Upper lobe of right lung (tissue), 1 donor: ENCODE results near the gene NEDD4. TPM values are rescaled to one million over a fixed set of nuclear protein-coding genes. Genes with fewer than 3 reads are reported as not detected.
A peak's percentile ranks its signal among the peaks of the same experiment; 100 is the strongest.

Experiments used
- ATAC-seq: fragments of 200-7000 bp; cut with Tn5 transposase; one replicate; pipeline ENCODE4 v1.9.1; 2020; ENCODE audit warnings: mild to moderate bottlenecking, moderate library complexity
- DNase-seq: peaks from one replicate; pipeline ENCODE4 v3.0.0-alpha.2; 2020
- H3K27ac ChIP-seq: fragments of 200-600 bp; one replicate; pipeline ENCODE4 v1.8.0; 2022
- H3K27me3 ChIP-seq: fragments of 200-600 bp; one replicate; pipeline ENCODE4 v1.8.0; 2022; ENCODE audit warnings: mild to moderate bottlenecking
- H3K36me3 ChIP-seq: fragments of 200-600 bp; one replicate; pipeline ENCODE4 v1.8.0; 2022
- H3K4me1 ChIP-seq: fragments of 200-600 bp; one replicate; pipeline ENCODE4 v1.8.0; 2022
- H3K4me3 ChIP-seq: fragments of 200-600 bp; one replicate; pipeline ENCODE4 v1.8.0; 2022; ENCODE audit warnings: mild to moderate bottlenecking
- H3K9me3 ChIP-seq: fragments of 200-600 bp; one replicate; pipeline ENCODE4 v1.8.0; 2022
- intact Hi-C: fragments of 100-400 bp; cut with DNase I; formaldehyde crosslinking; loops from one replicate; pipeline ENCODE4 v1.11.0; 2022
- long read RNA-seq: library from polyadenylated mRNA; unstranded; transcript quantifications from one replicate; pipeline ENCODE4 v2.0.0, GENCODE V29; 2021
- total RNA-seq: library from RNA; stranded (reverse); fragmentation: NEBNext Ultra II Directional; extraction: Animal tissue kit (Norgen Biotek cat#: 25700); gene quantifications from one replicate; pipeline ENCODE4 v1.2.1, GENCODE V29; 2021
- TF ChIP-seq, protein P1 (sequence below): fragments of 200-600 bp; IDR thresholded peaks from one replicate; pipeline ENCODE4 v1.8.0; 2022; ENCODE audit warnings: antibody characterized with exemption
- donor health status: DM: no; HTN: yes; CAD: no; lungs with severe emphysema.

NEDD4 gene
- 18.4 TPM for total RNA-seq
- long read RNA-seq, full-length matches to known transcripts = 22 of 40 reads
- long read RNA-seq, partial matches to known transcripts = 7 of 40 reads
- long read RNA-seq, other reads (novel, unspliced or antisense) = 11 of 40 reads

DNA sequence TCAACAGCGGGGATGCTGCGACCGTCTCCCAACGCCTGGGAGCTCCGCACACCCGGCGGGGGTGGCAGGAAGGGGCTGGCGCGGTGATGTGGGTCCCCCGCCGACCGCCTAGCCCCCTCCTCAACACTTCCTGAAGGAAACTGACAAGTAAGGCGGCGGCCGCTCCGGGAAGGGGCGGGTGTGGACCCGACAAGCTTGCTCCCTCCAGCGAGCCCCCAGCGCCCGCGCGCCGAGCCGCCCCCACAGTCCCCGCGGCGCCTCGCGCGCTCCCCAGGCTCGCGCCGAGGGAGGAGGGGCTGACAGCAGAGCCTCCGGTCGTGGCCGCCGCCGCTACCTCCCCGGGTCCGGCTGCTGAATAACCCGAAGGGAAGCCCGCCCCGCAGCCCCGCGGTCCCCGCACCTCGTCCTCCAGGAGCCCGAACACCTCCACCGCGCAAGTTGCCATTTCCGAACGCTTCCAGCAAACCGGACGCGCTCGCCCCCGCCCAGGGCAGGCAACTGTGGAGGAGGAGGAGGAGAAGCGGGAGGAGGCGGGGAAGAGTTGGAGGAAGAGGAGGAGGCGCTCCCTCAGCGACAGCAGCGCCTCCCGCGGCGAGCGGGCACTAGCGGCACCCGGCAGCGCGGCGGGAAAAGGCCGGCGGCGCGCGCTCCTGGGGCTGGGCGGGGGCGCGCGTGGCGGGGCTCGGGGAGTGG lies at the start of gene NEDD4:
TSS of gene NEDD4 (minus strand) at position 502 of the 693 bp plus-strand sequence. CDS start at position 445, 57 bp downstream.
- H3K4me1 ChIP-seq = peaks cover 18% of the 10 kb centered on the region
- H3K4me3 ChIP-seq = peak within 1 kb of the TSS; percentile 90
- peak; percentile 93 for DNase-seq
- TF ChIP-seq, protein P1, sequence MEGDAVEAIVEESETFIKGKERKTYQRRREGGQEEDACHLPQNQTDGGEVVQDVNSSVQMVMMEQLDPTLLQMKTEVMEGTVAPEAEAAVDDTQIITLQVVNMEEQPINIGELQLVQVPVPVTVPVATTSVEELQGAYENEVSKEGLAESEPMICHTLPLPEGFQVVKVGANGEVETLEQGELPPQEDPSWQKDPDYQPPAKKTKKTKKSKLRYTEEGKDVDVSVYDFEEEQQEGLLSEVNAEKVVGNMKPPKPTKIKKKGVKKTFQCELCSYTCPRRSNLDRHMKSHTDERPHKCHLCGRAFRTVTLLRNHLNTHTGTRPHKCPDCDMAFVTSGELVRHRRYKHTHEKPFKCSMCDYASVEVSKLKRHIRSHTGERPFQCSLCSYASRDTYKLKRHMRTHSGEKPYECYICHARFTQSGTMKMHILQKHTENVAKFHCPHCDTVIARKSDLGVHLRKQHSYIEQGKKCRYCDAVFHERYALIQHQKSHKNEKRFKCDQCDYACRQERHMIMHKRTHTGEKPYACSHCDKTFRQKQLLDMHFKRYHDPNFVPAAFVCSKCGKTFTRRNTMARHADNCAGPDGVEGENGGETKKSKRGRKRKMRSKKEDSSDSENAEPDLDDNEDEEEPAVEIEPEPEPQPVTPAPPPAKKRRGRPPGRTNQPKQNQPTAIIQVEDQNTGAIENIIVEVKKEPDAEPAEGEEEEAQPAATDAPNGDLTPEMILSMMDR = peak; percentile 52
- no peaks in the 10 kb centered on the region for H3K9me3 ChIP-seq
- intact Hi-C loops = no loop called here
- H3K36me3 ChIP-seq = no peaks in the 10 kb centered on the region
- no peaks in the 10 kb centered on the region for H3K27me3 ChIP-seq
- ATAC-seq = peak; percentile 97
- peak within 1 kb of the TSS; percentile 90 for H3K27ac ChIP-seq

DNA sequence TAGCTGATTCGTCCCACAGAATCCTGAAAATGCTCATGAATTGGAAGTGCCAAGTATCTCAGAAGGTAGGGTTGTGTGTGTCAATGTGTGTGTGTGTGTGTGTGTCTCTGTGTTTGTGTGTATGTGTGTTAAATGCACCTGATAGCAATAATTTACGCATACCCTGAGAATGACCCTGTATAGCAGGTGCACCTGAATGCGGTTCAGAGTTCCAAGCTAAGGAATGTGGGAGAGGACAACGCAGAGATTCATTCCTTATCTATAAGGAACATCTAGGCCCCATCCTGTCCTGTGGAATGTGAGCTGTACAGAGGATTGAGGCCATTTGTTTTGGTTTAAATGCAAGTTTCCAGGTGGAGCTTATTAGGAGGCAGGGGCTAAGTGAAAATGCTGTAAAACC lies 49.1 kb upstream of the NEDD4 start:
- Histone ChIP-seq H3K27me3 (no peaks in the 10 kb centered on the region), H3K9me3 (no peaks in the 10 kb centered on the region), H3K4me1 (no peaks in the 10 kb centered on the region), H3K36me3 (no peaks in the 10 kb centered on the region), H3K4me3 (no peak overlapping the region), H3K27ac (no peak overlapping the region)
- no peak for ATAC-seq
- intact Hi-C loops = no loop called here
- TF ChIP-seq, protein P1 = no peak
- no peak for DNase-seq

DNA sequence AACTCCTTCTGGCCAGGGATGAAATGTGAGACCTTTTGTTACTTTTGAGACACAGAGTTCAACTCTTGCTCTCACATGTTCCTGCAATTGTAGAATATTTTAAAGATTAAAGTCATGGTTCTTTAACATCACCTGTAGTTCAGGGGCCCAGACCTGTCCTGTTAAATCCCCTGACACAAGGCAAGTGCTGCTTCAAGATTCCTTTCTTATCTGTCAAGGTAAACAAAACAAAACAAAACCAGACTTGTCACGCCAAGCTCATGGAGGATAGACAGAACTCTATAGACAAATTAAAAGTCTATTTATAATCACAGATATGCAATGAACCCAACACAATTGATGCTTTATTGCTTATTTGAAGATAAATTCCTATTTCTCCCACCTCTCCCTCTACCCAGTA lies 48.6 kb upstream of the NEDD4 start:
- no peaks in the 10 kb centered on the region for H3K9me3 ChIP-seq
- H3K27me3 ChIP-seq = no peaks in the 10 kb centered on the region
- no peaks in the 10 kb centered on the region for H3K36me3 ChIP-seq
- ATAC-seq (no peak), DNase-seq (no peak)
- no peak overlapping the region for H3K27ac ChIP-seq
- H3K4me1 ChIP-seq = no peaks in the 10 kb centered on the region
- intact Hi-C loops = no loop called here
- no peak overlapping the region for H3K4me3 ChIP-seq
- TF ChIP-seq, protein P1 = no peak

DNA sequence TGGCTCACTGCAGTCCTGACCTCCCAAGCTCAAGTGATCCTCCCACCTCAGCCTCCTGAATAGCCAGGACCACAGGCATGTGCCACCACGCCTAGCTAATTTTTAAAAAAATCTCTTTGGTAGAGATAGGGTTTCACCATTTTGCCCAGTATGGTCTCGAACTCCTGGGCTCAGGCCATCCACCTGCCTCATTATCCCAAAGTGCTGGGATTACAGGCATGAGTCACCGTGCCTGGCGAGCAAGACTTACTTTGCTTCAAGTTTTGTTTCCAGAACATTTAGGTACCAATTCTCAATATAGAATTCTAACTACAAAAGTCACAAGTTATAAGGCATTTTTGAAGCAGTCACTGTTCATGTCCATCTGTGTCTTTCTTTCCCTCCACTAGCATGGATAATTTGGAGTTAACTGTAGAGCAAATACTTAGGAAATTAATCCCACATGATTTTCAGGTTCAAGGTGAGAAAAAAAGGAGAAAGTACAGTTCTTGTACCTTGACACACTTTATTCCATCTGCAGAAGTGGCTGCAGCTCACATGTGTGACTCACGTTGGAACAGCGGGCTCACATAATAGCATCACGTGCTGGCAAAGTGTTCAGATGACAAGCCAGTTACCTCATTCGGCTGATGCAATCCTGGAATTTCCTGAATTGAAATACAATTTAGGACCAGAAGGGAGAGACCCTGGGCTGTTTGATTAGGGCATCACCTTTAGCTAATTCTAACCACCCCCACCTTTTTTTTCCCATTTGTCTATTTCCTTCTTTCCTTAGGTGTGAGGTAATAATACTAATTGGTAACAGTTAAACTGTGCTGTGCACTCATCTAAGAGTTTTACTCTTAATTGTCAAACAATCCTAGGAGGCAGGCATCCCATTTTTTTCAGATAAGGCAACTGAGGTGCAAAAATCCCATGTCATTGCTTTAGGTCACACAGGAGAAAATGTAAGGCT lies 46.9 kb upstream of the NEDD4 start:
- intact Hi-C loops = no loop called here
- Histone ChIP-seq H3K27me3 (no peaks in the 10 kb centered on the region), H3K9me3 (no peaks in the 10 kb centered on the region), H3K36me3 (no peaks in the 10 kb centered on the region), H3K27ac (peak overlapping the region; percentile 56), H3K4me1 (no peaks in the 10 kb centered on the region), H3K4me3 (no peak overlapping the region)
- TF ChIP-seq, protein P1 = no peak
- ATAC-seq (peak; percentile 87), DNase-seq (peak; percentile 68)

DNA sequence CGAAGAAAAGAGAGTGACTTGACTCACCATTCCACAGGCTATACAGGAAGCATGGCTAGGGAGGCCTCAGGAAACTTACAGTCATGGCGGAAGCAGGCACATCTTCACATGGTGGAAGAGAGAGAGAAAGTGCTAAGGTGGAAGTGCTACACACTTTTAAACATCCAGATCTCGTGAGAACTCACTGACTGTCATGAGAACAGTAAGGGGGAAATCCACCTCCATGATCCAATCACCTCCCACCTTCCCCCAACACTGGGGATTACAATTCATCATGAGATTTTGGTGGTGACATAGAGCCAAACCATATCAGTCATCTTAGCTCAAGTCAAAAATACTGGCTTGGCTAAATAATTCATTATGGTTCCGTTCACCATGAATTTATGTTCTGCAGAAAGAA lies 45.3 kb upstream of the NEDD4 start:
- intact Hi-C loops = no loop called here
- ATAC-seq (no peak), DNase-seq (no peak)
- Histone ChIP-seq H3K27ac (no peak overlapping the region), H3K4me1 (no peaks in the 10 kb centered on the region), H3K27me3 (no peaks in the 10 kb centered on the region), H3K4me3 (no peak overlapping the region), H3K9me3 (no peaks in the 10 kb centered on the region), H3K36me3 (no peaks in the 10 kb centered on the region)
- TF ChIP-seq, protein P1 = no peak
